Measurements from ENCODE around the gene CGNL1.

Gene CGNL1

GRCh38 chr15:57384816-57385215 is 8.5 kb downstream of the CGNL1 start:
- in situ Hi-C loops (cut with HindIII; ENCODE audit: low sequenced_read_pairs) = no loop called here

DNA sequence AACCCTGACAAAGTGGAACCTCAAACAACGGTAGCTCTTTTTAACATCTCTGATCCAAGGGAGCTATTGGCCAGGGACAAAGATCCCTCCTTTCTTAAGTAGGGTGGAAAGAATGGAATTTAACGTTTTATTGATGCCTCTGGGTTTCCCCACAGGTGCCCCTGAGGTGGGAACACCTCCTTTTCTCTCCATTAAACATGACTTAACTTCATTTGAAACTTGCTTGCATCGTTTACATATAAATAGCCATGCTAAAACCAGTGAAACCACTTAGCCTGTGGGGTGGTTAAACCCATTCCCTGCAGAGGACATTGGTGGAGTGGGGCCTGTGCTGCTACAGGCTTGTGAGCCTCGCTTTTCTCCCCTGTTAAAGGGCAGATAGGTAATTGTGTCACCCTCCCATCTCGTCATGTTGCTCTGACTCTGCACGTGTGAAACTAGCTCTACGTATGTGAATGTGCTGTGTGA is 9.7 kb downstream of the CGNL1 start:
- in situ Hi-C loops (cut with HindIII; ENCODE audit: low sequenced_read_pairs) = no loop called here

DNA sequence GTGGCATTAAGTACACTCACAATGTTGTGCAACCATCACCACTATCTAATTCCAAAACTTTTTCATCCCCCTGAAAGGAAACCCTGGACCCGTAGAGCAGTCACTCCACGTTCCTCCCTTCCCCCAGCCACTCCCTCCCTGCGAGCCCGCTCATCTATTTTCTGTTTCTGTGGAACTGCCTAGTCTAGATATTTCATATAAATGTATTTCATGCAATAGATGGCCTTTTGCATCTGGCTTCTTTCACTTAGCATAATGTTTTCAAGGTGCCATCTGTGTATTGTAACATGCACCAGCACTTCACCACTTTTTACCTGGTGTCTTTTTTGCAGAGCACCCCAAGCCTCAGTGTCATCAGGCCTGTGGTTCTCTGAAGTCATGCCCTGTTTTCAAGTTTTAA is 10.7 kb downstream of the CGNL1 start:
- in situ Hi-C loops (cut with HindIII; ENCODE audit: low sequenced_read_pairs) = no loop called here

- in situ Hi-C loops (cut with HindIII; ENCODE audit: low sequenced_read_pairs) = no loop called here
Observed at GRCh38 chr15:57387564-57388076, 11.3 kb downstream of the CGNL1 start.

GRCh38 chr15:57388464-57388863 is 12.2 kb downstream of the CGNL1 start:
- in situ Hi-C loops (cut with HindIII; ENCODE audit: low sequenced_read_pairs) = no loop called here

GRCh38 chr15:57389991-57390390 is 13.7 kb downstream of the CGNL1 start:
- in situ Hi-C loops (cut with HindIII; ENCODE audit: low sequenced_read_pairs) = no loop called here

DNA sequence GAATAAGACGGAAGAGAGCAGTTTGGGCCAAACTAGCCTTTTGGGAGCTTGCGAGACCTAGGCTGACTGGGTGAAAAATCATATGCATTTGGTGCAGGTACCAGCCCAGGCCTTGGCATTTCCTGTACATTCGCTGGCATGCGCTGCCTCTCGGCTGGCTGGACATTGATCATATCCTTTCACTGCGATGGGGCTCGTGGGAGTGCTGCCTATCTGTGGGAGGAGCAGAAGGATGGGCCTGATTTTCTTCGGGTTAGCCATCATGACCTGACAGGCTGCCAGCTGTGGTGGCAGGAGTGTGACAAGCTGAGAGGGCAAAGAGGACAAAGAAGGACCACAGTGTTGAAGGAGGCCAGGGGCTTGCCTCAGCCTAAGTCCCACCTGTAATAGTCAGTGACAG is 14.3 kb downstream of the CGNL1 start:
- in situ Hi-C loops (cut with HindIII; ENCODE audit: low sequenced_read_pairs) = no loop called here

- in situ Hi-C loops (cut with HindIII; ENCODE audit: low sequenced_read_pairs) = no loop called here
Observed at GRCh38 chr15:57391537-57391936, 15.2 kb downstream of the CGNL1 start.

DNA sequence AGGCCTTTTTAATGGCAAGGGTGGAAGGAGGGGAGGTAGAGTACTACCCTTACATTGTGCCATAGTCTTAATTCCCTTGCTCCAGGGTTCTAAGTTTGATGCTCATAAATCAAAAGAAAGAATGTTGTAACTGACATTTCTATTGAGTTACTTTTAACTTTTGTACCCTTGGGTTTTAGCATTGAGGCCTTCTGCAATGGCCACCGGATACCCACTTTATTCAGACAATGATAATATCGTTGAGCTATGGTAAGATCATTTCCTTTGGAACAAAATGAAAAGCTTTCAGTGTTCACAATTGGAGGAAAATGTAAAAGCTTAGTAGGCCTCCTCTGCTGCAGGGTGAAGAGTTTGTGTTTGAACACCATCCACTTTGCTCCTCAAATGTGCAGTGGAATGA is 16.8 kb downstream of the CGNL1 start:
- in situ Hi-C loops (cut with HindIII; ENCODE audit: low sequenced_read_pairs) = no loop called here

- in situ Hi-C loops (cut with HindIII; ENCODE audit: low sequenced_read_pairs) = no loop called here
Observed at GRCh38 chr15:57395292-57395691, 19.0 kb downstream of the CGNL1 start.

- in situ Hi-C loops (cut with HindIII; ENCODE audit: low sequenced_read_pairs) = no loop called here
Observed at GRCh38 chr15:57398336-57398735, 22.0 kb downstream of the CGNL1 start.

- in situ Hi-C loops (cut with HindIII; ENCODE audit: low sequenced_read_pairs) = no loop called here
Observed at GRCh38 chr15:57401546-57401945, 25.2 kb downstream of the CGNL1 start.

DNA sequence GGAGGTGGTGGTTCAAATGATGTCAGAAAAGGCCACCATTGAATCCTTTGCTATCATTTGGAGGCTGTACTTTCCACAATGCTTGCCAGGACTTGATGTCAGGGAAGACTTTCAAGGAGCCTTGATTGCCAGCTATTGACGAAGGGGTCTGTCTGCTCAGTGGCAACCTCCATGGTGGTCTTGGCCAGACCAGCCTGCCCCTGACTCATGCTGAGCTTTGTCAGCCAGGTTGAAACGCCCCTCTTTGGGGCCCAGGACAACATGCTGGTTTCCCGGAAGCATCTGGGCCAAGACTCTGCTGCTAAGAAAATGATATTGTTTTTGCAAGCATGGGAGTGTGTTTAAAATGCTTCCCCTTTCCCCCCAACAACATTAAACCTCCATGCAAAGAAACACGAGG is 26.7 kb downstream of the CGNL1 start:
- in situ Hi-C loops (cut with HindIII; ENCODE audit: low sequenced_read_pairs) = no loop called here

- in situ Hi-C loops (cut with HindIII; ENCODE audit: low sequenced_read_pairs) = no loop called here
Observed at GRCh38 chr15:57403566-57404325, 27.4 kb downstream of the CGNL1 start.

- in situ Hi-C loops (cut with HindIII; ENCODE audit: low sequenced_read_pairs) = no loop called here
Observed at GRCh38 chr15:57405133-57405532, 28.8 kb downstream of the CGNL1 start.

DNA sequence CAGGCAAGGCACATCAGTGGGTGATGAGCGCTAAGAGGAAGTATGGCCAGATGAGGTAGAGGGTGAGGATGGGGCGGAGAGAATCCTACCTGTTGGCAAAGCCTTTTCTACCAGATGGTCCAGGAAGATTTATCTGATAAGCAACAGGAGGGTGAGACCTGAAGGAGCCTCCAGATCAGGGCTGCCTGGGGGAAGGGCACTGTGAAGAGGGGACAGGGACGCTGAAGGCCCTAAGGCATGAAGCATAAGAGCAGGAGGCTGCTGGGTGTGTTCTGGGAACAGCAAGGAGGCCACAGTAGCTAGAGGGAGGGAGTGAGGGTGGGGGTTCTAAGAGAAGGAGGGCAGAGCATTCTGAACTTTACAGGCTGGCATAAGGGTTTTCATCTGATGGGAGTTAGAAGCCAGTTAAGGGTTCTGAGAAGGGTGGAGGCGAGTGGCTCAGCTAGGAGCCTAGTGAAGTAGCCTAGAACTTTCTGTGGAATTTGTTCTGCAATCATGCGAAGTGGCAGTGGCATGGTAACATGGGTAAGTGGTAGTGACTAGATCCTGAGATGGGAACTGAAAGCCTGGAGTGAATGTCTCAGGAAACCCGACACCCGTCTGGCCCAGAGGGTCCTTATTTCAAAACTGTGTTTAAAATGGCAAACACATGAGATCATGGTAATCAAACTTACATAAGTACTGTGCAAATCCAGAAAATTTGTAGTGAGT is 29.9 kb downstream of the CGNL1 start:
- in situ Hi-C loops (cut with HindIII; ENCODE audit: low sequenced_read_pairs) = no loop called here

DNA sequence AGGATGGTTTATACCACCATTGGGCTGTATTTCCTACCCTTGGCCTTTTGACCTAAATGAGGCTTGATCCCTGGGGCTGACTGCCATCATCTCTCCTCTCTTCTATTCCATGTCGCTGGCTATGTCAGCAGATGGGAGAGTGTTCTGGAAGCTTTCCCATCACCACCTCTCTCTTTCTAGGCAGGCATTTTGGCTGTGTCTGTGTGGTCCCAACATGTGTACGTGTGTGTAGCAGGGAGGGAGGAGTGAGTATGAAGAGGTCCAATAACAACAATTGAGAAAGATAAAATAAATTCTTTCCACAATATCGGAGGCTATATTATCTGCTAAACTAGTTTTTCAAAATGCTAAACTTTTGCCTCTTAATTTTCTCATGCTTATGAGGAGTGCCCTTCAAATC is 34.1 kb downstream of the CGNL1 start:
- in situ Hi-C loops (cut with HindIII; ENCODE audit: low sequenced_read_pairs) = no loop called here

DNA sequence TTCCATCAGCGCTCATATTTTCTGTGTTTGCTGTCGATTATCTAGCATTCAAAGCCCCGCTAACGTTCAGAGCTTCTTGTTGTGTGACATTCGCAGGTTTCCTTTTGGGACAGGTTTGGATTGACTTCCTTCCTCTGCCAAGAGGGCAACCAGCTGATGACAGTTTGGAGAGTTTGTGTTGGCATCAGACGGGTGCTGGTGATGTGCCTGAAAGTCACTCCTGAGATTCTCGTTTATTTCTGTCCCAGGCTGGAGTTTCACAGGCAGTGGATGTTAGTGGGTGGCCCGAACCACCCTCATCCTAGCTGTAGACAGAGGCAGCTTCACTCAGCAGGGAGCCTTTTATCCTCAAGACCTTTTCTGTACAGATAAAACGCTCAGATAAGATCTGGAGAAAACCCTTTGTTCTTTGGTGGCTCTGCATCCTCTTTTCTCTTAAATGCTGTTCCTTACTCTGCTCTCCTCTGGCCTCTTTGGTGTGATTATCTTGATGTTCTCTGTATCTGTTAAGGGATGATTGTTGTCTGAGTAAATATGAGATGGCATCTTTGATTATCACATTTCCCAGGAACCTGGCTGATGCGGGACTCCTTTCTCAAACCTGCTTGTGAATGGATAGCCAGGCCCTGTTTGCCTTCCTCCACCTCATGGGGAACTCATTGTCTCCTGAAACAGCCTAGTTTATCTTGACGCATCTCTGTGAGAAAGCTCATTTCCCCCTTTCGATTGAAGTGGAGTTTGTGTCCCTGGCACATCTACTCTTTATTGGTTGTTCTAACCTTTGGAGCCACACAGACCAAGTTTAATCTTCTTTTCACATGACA is 35.9 kb downstream of the CGNL1 start:
- in situ Hi-C loops (cut with HindIII; ENCODE audit: low sequenced_read_pairs) = no loop called here

- in situ Hi-C loops (cut with HindIII; ENCODE audit: low sequenced_read_pairs) = no loop called here
Observed at GRCh38 chr15:57415602-57416001, 39.3 kb downstream of the CGNL1 start.

GRCh38 chr15:57418635-57419034 is 42.3 kb downstream of the CGNL1 start:
- in situ Hi-C loops (cut with HindIII; ENCODE audit: low sequenced_read_pairs) = no loop called here

- in situ Hi-C loops (cut with HindIII; ENCODE audit: low sequenced_read_pairs) = no loop called here
Observed at GRCh38 chr15:57419335-57419734, 43.0 kb downstream of the CGNL1 start.

All from DLD1 (cell line).